GM19395 (cell line): ENCODE data around the gene IGFL4.
"Not testable (repeated sequence)": the region's sequence is repeated elsewhere in the genome, so short reads cannot be mapped to it uniquely, and the experiment has no call there.

Experiments used
- ATAC-seq: cut with Tn5 transposase; IDR thresholded peaks from one replicate; pipeline ENCODE4 v1.9.1; 2021; ENCODE audit warnings: mild to moderate bottlenecking, moderate library complexity; ENCODE audit not compliant: unreplicated experiment

IGFL4 gene

GRCh38 chr19:46040952-46041500 lies at the start of gene IGFL4:
IGFL4 (minus strand) TSS chr19:46041002; CDS start chr19:46040962, 40 bp downstream.
- no peak for ATAC-seq

GRCh38 chr19:46090444-46090843 lies 49.6 kb upstream of the IGFL4 start:
- no peak for ATAC-seq

DNA sequence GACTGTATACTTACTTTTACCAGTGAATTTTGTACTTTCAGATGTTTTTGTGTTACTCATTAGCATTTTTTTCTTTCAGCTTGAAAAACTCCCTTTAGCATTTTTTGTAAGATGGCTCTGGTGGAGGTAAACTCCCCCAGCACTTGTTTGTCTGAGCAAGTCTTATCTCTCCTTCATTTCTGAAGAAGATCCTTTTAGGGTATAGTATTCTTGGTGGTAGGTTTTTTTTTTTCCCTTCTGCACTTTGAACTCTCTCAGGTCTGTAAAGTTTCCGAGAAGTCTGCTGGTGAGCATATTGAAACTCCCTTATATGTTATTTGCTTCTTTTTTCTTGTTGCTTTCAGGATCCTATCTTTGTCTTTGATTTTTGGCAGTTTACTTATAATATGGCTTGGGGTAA lies 48.6 kb upstream of the IGFL4 start:
- no peak for ATAC-seq

GRCh38 chr19:46088101-46088500 lies 47.3 kb upstream of the IGFL4 start:
- ATAC-seq: no peak

GRCh38 chr19:46085888-46086287 lies 45.1 kb upstream of the IGFL4 start:
- ATAC-seq: no peak

- no peak for ATAC-seq
Observed at GRCh38 chr19:46082728-46083050, 41.9 kb upstream of the IGFL4 start.

GRCh38 chr19:46081928-46082727 lies 41.3 kb upstream of the IGFL4 start:
- no peak for ATAC-seq

GRCh38 chr19:46080561-46080960 lies 39.8 kb upstream of the IGFL4 start:
- no peak for ATAC-seq

DNA sequence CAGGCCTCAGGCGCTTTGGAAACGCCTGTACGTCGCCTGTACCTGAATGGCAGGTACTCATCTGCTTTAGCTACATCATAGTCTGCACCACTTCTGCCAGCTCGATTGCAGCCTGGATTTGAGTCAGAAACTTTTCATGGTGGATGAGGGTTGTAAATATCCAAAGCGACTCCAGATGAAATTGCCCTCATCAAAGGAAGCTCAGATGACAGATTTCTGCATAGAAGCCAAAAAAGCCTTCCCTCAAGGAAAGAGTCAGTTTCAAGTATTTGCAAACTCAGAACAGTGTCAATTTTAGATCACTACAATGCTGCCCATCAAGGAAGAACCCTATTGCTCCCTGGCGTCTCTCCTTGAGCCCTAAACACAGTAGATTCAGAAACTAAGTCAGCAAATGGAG lies 38.8 kb upstream of the IGFL4 start:
- ATAC-seq: no peak

DNA sequence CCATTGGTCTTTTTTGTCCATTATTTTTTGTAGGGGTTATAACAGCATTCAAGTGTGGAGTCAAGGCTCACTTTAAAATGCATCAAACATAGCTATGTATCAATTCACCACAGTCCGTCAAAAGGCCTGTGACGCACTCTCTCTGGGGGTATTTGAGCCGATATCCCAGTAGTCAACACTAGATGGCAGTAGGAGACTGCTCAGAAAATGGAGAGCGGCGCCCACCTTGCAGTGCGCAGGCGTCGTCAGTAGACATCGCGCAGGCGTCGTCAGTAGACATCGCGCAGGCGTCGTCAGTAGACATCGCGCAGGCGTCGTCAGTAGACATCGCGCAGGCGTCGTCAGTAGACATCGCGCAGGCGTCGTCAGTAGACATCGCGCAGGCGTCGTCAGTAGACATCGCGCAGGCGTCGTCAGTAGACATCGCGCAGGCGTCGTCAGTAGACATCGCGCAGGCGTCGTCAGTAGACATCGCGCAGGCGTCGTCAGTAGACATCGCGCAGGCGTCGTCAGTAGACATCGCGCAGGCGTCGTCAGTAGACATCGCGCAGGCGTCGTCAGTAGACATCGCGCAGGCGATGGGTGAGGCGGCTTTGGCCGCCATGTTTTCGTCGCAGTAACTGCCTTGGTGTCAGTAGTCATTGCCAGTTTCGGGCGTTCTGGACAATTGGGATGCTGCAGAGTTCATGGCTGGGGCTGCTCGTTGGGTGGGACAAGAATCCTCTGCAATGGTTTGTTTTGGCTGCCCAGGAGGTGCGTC lies 38.0 kb upstream of the IGFL4 start:
- not testable (repeated sequence) for ATAC-seq

- no peak for ATAC-seq
Observed at GRCh38 chr19:46077815-46078167, 37.0 kb upstream of the IGFL4 start.

DNA sequence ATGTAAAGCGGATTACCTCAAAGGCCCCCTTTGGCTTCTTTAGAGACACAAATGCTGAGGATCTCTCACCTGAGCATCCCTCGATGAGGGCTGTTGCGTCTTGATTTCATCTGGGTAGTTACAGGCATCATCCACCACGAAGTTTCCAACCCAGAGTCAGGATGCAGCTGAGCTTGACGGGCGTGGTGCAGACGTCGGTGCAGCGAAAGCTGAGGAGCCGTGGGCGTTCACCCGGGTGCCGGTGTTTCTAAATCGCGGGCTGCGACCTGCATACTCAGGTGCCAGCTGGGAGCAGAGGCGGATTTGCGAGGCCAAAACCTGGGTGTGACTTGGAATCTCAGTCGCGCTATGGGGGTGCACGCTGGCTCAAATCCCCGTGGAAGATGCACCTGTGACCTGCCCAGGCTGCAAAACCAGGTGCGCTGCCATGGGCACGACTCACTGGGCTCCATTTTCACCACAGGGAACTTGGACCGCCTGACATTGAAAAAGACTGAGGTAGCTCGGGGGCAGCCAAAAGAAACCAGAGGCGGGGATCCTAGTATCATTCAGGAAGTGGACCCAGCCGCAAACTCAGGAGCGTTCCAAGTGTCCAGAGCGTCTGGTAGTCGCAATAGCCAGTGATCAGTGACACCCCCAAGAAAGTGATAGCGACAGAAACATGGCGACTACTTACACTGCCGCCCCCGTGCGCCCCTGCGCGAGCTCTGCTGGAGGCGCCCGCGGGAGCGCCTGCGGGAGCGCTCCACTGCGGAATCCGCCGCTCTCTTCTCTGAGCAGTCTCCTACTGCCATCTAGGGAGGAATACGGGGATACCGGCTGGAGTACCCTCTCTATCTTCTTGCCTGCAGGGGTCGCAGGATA lies 36.4 kb upstream of the IGFL4 start:
- ATAC-seq: no peak

DNA sequence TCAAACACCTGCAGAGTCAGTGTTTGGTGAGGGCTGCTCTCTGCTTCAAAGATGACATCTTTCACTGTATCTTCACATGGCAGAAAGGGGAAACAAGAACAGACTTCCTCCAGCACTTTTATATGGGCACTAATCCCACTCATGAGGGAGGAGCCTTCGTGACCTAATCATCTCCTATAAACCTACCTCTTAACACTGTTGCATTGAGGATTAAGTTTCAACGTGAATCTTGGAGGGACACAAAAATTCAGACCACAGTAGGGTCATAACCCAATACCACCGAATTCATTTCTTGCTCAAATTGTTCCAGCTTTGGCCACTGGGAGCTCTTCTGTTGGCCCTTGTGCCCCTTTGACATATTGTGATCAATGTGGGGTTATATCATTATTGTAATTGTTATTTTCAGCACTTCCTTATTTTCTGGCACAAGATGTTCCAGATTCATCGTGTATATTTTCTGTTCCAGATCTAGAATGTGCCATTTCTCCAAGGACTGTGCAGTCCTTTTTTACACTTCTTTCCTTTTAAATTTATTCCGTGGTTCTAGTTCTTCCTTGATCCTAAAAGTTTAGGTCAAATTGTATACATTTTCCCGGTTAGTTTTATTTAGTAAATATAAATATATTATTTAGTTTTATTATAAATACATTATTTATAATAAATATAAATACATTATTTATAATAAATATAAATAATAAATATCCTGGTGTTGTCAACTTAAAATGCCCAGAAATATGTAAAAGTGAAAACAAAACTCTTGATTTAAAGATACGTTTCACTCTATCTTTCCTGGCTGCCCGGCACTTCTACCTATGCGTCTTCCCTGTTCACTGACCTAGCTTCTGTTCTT lies 35.5 kb upstream of the IGFL4 start:
- ATAC-seq: no peak

DNA sequence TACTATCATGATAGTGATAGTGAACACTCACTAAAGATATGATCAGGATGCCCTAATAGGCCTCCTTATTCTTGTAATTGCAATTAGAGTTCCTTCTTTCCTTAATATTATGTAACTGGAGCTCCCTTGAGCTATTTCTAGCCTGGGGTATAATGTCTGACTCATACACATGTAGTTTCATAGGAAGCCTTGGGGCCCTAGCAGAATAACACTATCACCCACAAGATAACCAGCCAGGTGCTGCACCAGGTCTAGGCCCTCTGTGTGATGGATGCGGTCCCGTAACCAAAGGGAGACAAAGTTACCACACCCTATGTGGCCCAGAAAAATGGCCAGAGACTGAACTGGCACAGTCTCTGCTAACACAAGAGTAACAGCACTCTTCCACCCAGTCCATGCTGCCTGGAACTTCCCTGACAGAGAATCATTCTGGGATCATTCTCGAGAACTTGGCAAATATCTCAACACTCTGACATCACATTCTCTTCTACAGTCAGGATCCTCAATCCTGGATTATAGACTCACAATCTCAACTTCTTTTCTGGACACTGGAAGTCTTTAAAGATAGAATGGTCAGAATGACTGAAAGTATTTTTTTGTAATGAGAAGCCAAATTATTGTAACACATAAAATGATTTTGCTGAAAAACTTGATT lies 32.6 kb upstream of the IGFL4 start:
- no peak for ATAC-seq

- no peak for ATAC-seq
Observed at GRCh38 chr19:46069806-46070341, 29.1 kb upstream of the IGFL4 start.

GRCh38 chr19:46068345-46069258 lies 27.8 kb upstream of the IGFL4 start:
- no peak for ATAC-seq

- no peak for ATAC-seq
Observed at GRCh38 chr19:46067691-46068090, 26.9 kb upstream of the IGFL4 start.

- no peak for ATAC-seq
Observed at GRCh38 chr19:46066471-46066870, 25.7 kb upstream of the IGFL4 start.
